ENCODE data around the gene RABGEF1. TPM values are rescaled to one million over a fixed set of nuclear protein-coding genes. Genes with fewer than 3 reads are reported as not detected.
"Not testable (repeated sequence)": the region's sequence is repeated elsewhere in the genome, so short reads cannot be mapped to it uniquely, and the experiment has no call there.

The RABGEF1 gene
- total and polyA plus RNA-seq, 2 of the 8 experiments (the other 6 are each of a cell fraction or from before 2014, with no cell fraction given): 10.2 to 18.0 TPM

DNA sequence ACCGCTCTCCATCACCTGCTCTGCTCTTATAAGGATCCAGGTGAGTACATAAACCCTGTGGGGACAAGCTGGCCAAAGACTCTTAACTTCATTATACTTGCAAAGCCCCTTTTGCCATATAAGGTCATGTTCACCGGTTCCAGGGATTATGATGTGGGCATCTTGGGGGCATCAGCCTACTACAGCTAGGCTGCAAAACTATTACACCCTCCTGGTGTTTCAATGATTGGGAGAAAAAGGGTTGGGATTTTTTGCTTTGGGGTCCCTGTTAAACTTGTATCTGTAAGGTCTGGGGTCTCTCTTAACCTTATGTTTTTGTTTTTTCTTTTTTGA is 107.0 kb downstream of the RABGEF1 start:
- Histone ChIP-seq H3K4me3 (ENCODE audit: extremely low read depth in 1 of 4, insufficient read depth in 2 of 4, low read depth in 3 of 4, low read length in 4 of 4) (peak overlapping the region in 1 of 4 experiments; percentile 43; a peak in 1 of 8 replicates), H4K5ac (ENCODE audit: insufficient read length, low read depth, low read length) (peak overlapping the region; percentile 52), H3K4me1 (replicated peaks in 1 of 4; ENCODE audit: control insufficient read depth in 3 of 4, insufficient read depth in 4 of 4, low read length in 3 of 4) (peaks cover 2 to 26% (median 11%) of the 10 kb centered on the region in 4 experiments; a peak in 6 of 7 replicates), H3K27ac (ENCODE audit: low read depth, low read length) (peak overlapping the region; percentile 43; the same call in 1 of the 2 replicates), H3K4me2 (ENCODE audit: insufficient read depth in 1 of 2, low read depth in 2 of 2, low read length in 2 of 2) (peak overlapping the region; percentile 59 to 81; a peak in 2 of 4 replicates), H2BK5ac (ENCODE audit: low read depth, low read length) (0 out of 2 replicates have a peak overlapping the region, but pooled peaks have one; percentile 66)
- H2BK15ac ChIP-seq (ENCODE audit: low read length); H4K91ac ChIP-seq (replicated peaks; ENCODE audit: insufficient read length, low read length); H2AK5ac ChIP-seq (ENCODE audit: low read depth, low read length); H3K56ac ChIP-seq (replicated peaks; ENCODE audit: insufficient read length, low read depth, low read length); H2AFZ ChIP-seq (ENCODE audit: low read length); H3K4ac ChIP-seq (replicated peaks; ENCODE audit: insufficient read length, low read depth, low read length); DNase-seq (ENCODE audit: low read depth in 1 of 2, low spot score in 2 of 2); H3K36me3 ChIP-seq (ENCODE audit: control insufficient read depth in 2 of 4, insufficient read depth in 4 of 4, low read length in 3 of 4); FAIRE-seq; H3K79me1 ChIP-seq (ENCODE audit: low read depth, low read length); H4K20me1 ChIP-seq (replicated peaks in 1 of 2; ENCODE audit: control insufficient read depth in 1 of 2, insufficient read depth in 2 of 2, low read length in 2 of 2); H3K9ac ChIP-seq (replicated peaks in 1 of 4; ENCODE audit: extremely low read depth in 1 of 4, low read depth in 3 of 4, low read length in 3 of 4); H3K9me3 ChIP-seq (ENCODE audit: insufficient read depth in 2 of 2, low read depth in 1 of 2, low read length in 1 of 2); H4K8ac ChIP-seq (ENCODE audit: extremely low read depth, insufficient read depth, low read length); H3K14ac ChIP-seq (ENCODE audit: insufficient read length); H2BK120ac ChIP-seq (replicated peaks; ENCODE audit: low read depth, low read length); H3K18ac ChIP-seq (ENCODE audit: extremely low read depth, low read length); H3K79me2 ChIP-seq (ENCODE audit: control insufficient read depth in 1 of 2, insufficient read depth in 2 of 2, low read length in 2 of 2); H3K27me3 ChIP-seq (replicated peaks in 1 of 4; ENCODE audit: control insufficient read depth in 3 of 4, extremely low read depth in 1 of 4, insufficient read depth in 3 of 4, low read length in 3 of 4); H2BK12ac ChIP-seq (ENCODE audit: low read depth, low read length); H2BK20ac ChIP-seq (ENCODE audit: low read length); H3K23me2 ChIP-seq (ENCODE audit: low read depth, low read length); H3K23ac ChIP-seq (ENCODE audit: insufficient read length): not testable (repeated sequence)
- CTCF ChIA-PET (ENCODE audit: partially characterized antibody): interaction anchor here (1.7 kb wide), 1 partner anchor 58 kb away, joined by 4 read pairs; no protein-coding TSS in a partner anchor
- 0% methylated on average over 1 of the region's 2 CpGs; no CpG with 5 or more reads in 1 of the 2 experiments for WGBS, 2 experiments (ENCODE audit: extremely low coverage in 1 of 2, insufficient coverage in 1 of 2, insufficient read length in 1 of 2, insufficient replicate concordance in 2 of 2, low coverage in 1 of 2, low lambda C conversion rate in 2 of 2, missing lambda C conversion rate in 1 of 2)
- POLR2A ChIA-PET (ENCODE audit: partially characterized antibody): interaction anchor here (0.7 to 1.4 kb wide), 6 partner anchors 13 to 171 kb away, joined by 3 to 6 read pairs (median 4); no protein-coding TSS in a partner anchor
- TF ChIP-seq TAF1 (IDR thresholded peaks at IDR 0.05; ENCODE audit: low read depth, low read length): 0 out of 2 replicates have a peak, but pooled peaks have one; percentile 42
- 0 out of 2 replicates have a peak, but pooled peaks have one; percentile 26 for TF ChIP-seq TBP (IDR thresholded peaks at IDR 0.05; ENCODE audit: low read depth, low read length)
- TF ChIP-seq SRF (IDR thresholded peaks at IDR 0.05; ENCODE audit: low read depth, low read length): peak; percentile 56
- 0 out of 3 replicates have a peak, but pooled peaks of 1 of the 2 experiments have one; percentile 51 for TF ChIP-seq POLR2A (IDR thresholded peaks at IDR 0.05; ENCODE audit: control extremely low read depth in 1 of 2, low read depth in 2 of 2, low read length in 2 of 2)
